ENCODE data around the gene IL32. TPM values are rescaled to one million over a fixed set of nuclear protein-coding genes. Genes with fewer than 3 reads are reported as not detected.

IL32 gene
- polyA plus RNA-seq, 2 of the 4 experiments (the other 2 are of a cell fraction) = 8.9 to 20.2 TPM

DNA sequence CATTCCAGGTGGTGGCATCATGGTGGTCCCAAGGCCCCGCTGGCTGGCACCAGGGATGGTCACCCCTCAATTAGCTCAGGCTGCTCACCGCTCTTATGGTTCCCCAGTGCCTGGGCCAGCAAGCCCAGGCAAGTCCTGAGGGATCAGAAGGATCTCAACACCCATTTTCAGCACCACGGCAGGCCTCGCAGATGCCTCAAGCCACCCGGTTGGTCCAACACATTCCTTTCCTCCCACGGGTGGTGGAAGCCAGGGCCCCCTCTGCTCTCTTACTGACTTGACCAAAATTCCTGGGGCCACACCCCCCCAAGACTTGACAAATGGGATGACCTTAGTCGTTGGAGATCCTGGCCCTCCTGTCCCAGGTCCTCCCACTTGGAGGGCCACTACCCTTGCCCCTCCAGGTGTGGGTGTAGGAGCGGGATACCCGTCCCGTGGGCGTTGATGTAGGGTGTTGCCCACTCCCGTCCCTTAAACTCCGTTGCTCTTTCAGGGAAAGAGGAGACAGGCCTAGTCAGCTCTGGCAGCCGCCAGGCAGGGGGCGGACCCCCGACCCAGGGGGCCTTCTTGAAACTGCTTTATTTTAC, 52.9 kb downstream of the IL32 start:
- no peak for ATAC-seq
- 93% methylated on average over 15 of the region's 16 CpGs for WGBS (ENCODE audit: missing lambda C conversion rate)
- Histone ChIP-seq H3K9me3 (no peaks in the 10 kb centered on the region), H3K4me3 (no peak overlapping the region), H3K4me1 (peaks cover 9% of the 10 kb centered on the region), H3K4me2 (no peak overlapping the region), H3K27ac (no peak overlapping the region)
- TF ChIP-seq RCOR1 (IDR thresholded peaks at IDR 0.05; ENCODE audit: low read depth, low read length) (no peak), SMC3 (IDR thresholded peaks at IDR 0.05) (no peak), HEYL (CRISPR knock-in tag; IDR thresholded peaks at IDR 0.05) (no peak), HDAC2 (IDR thresholded peaks at IDR 0.05) (no peak), CBX2 (IDR thresholded peaks at IDR 0.05; ENCODE audit: borderline replicate concordance, low read depth) (no peak), MYC (IDR thresholded peaks at IDR 0.05; ENCODE audit: borderline replicate concordance, low read length) (no peak), CHD2 (IDR thresholded peaks at IDR 0.05; ENCODE audit: low read length, partially characterized antibody) (no peak), JUN (IDR thresholded peaks at IDR 0.05) (no peak), EP300 (IDR thresholded peaks at IDR 0.05) (no peak), GATA3 (IDR thresholded peaks at IDR 0.05; ENCODE audit: borderline replicate concordance) (no peak), HOXA7 (CRISPR knock-in tag; IDR thresholded peaks at IDR 0.05) (no peak)
- TF ChIP-seq, protein P1, sequence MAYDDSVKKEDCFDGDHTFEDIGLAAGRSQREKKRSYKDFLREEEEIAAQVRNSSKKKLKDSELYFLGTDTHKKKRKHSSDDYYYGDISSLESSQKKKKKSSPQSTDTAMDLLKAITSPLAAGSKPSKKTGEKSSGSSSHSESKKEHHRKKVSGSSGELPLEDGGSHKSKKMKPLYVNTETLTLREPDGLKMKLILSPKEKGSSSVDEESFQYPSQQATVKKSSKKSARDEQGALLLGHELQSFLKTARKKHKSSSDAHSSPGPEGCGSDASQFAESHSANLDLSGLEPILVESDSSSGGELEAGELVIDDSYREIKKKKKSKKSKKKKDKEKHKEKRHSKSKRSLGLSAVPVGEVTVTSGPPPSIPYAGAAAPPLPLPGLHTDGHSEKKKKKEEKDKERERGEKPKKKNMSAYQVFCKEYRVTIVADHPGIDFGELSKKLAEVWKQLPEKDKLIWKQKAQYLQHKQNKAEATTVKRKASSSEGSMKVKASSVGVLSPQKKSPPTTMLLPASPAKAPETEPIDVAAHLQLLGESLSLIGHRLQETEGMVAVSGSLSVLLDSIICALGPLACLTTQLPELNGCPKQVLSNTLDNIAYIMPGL (CRISPR knock-in tag; IDR thresholded peaks at IDR 0.05; ENCODE audit: borderline replicate concordance) = no peak
- TF ChIP-seq, protein P2, sequence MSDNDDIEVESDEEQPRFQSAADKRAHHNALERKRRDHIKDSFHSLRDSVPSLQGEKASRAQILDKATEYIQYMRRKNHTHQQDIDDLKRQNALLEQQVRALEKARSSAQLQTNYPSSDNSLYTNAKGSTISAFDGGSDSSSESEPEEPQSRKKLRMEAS (IDR thresholded peaks at IDR 0.05) = no peak
- TF ChIP-seq, protein P3, sequence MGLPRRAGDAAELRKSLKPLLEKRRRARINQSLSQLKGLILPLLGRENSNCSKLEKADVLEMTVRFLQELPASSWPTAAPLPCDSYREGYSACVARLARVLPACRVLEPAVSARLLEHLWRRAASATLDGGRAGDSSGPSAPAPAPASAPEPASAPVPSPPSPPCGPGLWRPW (IDR thresholded peaks at IDR 0.05) = no peak
- TF ChIP-seq, protein P4, sequence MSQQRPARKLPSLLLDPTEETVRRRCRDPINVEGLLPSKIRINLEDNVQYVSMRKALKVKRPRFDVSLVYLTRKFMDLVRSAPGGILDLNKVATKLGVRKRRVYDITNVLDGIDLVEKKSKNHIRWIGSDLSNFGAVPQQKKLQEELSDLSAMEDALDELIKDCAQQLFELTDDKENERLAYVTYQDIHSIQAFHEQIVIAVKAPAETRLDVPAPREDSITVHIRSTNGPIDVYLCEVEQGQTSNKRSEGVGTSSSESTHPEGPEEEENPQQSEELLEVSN (IDR thresholded peaks at IDR 0.05; ENCODE audit: borderline replicate concordance, low read depth) = no peak
- TF ChIP-seq, protein P5, sequence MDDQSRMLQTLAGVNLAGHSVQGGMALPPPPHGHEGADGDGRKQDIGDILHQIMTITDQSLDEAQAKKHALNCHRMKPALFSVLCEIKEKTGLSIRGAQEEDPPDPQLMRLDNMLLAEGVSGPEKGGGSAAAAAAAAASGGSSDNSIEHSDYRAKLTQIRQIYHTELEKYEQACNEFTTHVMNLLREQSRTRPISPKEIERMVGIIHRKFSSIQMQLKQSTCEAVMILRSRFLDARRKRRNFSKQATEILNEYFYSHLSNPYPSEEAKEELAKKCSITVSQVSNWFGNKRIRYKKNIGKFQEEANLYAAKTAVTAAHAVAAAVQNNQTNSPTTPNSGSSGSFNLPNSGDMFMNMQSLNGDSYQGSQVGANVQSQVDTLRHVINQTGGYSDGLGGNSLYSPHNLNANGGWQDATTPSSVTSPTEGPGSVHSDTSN (IDR thresholded peaks at IDR 0.05) = no peak
- no peak for DNase-seq (ENCODE audit: low read depth in 1 of 2, low spot score in 1 of 2)
- ChIA-PET CTCF (interaction anchor here (0.6 to 7.2 kb wide), 7 partner anchors 11 to 76 kb away, joined by 3 to 45 read pairs (median 4); no protein-coding TSS in a partner anchor), POLR2A (interaction anchor here (0.6 to 1.3 kb wide), 2 partner anchors 17 to 71 kb away, joined by 3 to 5 read pairs; partner anchors contain the start of gene ZNF213)
- no peak for FAIRE-seq

DNA sequence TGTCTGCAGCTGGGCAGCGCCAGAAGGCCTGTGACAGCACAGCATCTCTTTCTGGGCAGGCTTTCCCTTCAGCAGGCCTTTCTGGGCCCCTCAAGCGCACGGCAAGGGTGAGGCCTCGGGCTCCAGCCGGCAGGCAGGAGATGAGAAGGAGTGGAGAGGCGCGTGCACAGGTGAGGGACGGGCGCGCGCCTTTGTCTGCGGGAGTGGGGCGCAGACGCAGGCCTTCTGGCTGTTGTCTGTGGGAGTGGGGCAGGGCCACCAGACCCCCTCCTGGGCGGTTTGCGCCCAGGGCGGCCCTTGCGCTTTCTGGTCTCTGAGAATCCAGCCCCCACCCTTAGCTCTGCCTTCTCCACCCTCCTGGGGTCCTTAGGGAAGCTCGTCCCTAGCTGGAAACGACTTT, 53.4 kb downstream of the IL32 start:
- Histone ChIP-seq H3K27ac (no peak overlapping the region), H3K4me3 (no peak overlapping the region), H3K9me3 (no peaks in the 10 kb centered on the region), H3K4me1 (peaks cover 8% of the 10 kb centered on the region), H3K4me2 (no peak overlapping the region)
- ChIA-PET POLR2A (interaction anchor here (0.6 kb wide), 1 partner anchor 71 kb away, joined by 3 read pairs; no protein-coding TSS in a partner anchor), CTCF (interaction anchor here (0.7 to 7.2 kb wide), 6 partner anchors 10 to 77 kb away, joined by 3 to 45 read pairs (median 6); partner anchors contain the start of gene ZNF213)
- DNase-seq (ENCODE audit: low read depth in 1 of 2, low spot score in 1 of 2) (no peak), ATAC-seq (no peak), FAIRE-seq (no peak)
- WGBS (ENCODE audit: missing lambda C conversion rate) = 91% methylated on average over 20 of the region's 20 CpGs
- TF ChIP-seq MYC (IDR thresholded peaks at IDR 0.05; ENCODE audit: borderline replicate concordance, low read length) = no peak
- TF ChIP-seq, protein P4 (IDR thresholded peaks at IDR 0.05; ENCODE audit: borderline replicate concordance, low read depth) = no peak
- TF ChIP-seq KDM5A (IDR thresholded peaks at IDR 0.05) = no peak
- no peak for TF ChIP-seq MAFK (IDR thresholded peaks at IDR 0.05; ENCODE audit: partially characterized antibody)
- TF ChIP-seq FOXS1 (CRISPR knock-in tag; IDR thresholded peaks at IDR 0.05) = no peak
- TF ChIP-seq POLR2AphosphoS2 (conservative IDR thresholded peaks at IDR 0.05; ENCODE audit: low read length) = no peak
- no peak for TF ChIP-seq HOXB5 (CRISPR knock-in tag; IDR thresholded peaks at IDR 0.05)
- TF ChIP-seq, protein P6, sequence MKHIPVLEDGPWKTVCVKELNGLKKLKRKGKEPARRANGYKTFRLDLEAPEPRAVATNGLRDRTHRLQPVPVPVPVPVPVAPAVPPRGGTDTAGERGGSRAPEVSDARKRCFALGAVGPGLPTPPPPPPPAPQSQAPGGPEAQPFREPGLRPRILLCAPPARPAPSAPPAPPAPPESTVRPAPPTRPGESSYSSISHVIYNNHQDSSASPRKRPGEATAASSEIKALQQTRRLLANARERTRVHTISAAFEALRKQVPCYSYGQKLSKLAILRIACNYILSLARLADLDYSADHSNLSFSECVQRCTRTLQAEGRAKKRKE (CRISPR knock-in tag; IDR thresholded peaks at IDR 0.05; ENCODE audit: low read depth) = no peak
- TF ChIP-seq NFE2L2 (conservative IDR thresholded peaks at IDR 0.05; ENCODE audit: low read length) = no peak
- no peak for TF ChIP-seq JUNB (IDR thresholded peaks at IDR 0.05)
- TF ChIP-seq, protein P7, sequence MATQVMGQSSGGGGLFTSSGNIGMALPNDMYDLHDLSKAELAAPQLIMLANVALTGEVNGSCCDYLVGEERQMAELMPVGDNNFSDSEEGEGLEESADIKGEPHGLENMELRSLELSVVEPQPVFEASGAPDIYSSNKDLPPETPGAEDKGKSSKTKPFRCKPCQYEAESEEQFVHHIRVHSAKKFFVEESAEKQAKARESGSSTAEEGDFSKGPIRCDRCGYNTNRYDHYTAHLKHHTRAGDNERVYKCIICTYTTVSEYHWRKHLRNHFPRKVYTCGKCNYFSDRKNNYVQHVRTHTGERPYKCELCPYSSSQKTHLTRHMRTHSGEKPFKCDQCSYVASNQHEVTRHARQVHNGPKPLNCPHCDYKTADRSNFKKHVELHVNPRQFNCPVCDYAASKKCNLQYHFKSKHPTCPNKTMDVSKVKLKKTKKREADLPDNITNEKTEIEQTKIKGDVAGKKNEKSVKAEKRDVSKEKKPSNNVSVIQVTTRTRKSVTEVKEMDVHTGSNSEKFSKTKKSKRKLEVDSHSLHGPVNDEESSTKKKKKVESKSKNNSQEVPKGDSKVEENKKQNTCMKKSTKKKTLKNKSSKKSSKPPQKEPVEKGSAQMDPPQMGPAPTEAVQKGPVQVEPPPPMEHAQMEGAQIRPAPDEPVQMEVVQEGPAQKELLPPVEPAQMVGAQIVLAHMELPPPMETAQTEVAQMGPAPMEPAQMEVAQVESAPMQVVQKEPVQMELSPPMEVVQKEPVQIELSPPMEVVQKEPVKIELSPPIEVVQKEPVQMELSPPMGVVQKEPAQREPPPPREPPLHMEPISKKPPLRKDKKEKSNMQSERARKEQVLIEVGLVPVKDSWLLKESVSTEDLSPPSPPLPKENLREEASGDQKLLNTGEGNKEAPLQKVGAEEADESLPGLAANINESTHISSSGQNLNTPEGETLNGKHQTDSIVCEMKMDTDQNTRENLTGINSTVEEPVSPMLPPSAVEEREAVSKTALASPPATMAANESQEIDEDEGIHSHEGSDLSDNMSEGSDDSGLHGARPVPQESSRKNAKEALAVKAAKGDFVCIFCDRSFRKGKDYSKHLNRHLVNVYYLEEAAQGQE (IDR thresholded peaks at IDR 0.05) = no peak
- no peak for TF ChIP-seq GATA3 (IDR thresholded peaks at IDR 0.05; ENCODE audit: borderline replicate concordance)
- no peak for TF ChIP-seq HOXA7 (CRISPR knock-in tag; IDR thresholded peaks at IDR 0.05)
- TF ChIP-seq HOXB13 (CRISPR knock-in tag; IDR thresholded peaks at IDR 0.05; ENCODE audit: low read depth) = no peak
- no peak for TF ChIP-seq CHD2 (IDR thresholded peaks at IDR 0.05; ENCODE audit: low read length, partially characterized antibody)
- TF ChIP-seq RNF2 (IDR thresholded peaks at IDR 0.05; ENCODE audit: borderline replicate concordance, low read depth) = no peak

All from A549 (cell line).